ENCODE measurements around the gene METRN.

DNA sequence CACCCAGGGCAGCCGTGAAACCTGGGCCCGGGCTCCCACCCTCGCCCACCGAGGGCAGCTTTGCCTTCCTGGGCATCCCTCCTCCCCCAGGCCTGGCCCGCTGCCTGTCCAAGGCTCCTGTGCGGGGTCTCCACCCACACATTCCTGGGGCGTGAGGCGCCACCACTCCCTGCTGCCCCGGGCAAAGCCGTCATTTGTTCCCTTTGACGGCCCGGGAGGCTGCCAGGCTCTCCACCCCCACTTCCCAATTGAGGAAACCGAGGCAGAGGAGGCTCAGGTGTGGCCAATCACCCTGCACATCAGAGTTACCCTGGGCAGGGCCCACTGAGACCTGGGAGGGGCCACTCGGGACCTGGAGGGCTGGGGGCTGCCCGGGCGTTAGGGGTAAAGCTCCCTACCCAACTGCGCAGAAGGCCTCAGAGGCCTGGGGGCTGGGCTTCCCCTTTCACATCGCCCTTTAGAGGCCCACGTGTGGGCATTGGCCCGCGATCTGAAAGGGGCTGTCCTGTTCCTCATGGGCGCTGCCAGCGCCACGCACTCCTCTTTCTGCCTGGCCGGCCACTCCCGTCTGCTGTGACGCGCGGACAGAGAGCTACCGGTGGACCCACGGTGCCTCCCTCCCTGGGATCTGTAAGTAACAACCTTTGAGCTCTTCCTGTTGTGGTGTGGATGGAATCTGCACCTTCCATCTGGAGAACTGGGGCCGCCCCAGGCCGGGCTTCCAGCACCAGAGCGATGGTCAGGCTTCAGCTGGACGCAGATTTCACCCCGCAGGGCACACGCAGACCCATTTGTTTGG, 45.8 kb downstream of the METRN start, which contains the start of gene MSLN:
- TF ChIP-seq, protein P1, sequence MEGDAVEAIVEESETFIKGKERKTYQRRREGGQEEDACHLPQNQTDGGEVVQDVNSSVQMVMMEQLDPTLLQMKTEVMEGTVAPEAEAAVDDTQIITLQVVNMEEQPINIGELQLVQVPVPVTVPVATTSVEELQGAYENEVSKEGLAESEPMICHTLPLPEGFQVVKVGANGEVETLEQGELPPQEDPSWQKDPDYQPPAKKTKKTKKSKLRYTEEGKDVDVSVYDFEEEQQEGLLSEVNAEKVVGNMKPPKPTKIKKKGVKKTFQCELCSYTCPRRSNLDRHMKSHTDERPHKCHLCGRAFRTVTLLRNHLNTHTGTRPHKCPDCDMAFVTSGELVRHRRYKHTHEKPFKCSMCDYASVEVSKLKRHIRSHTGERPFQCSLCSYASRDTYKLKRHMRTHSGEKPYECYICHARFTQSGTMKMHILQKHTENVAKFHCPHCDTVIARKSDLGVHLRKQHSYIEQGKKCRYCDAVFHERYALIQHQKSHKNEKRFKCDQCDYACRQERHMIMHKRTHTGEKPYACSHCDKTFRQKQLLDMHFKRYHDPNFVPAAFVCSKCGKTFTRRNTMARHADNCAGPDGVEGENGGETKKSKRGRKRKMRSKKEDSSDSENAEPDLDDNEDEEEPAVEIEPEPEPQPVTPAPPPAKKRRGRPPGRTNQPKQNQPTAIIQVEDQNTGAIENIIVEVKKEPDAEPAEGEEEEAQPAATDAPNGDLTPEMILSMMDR (IDR thresholded peaks at IDR 0.05) = no peak
- no peak for TF ChIP-seq ZFX (IDR thresholded peaks at IDR 0.05; ENCODE audit: borderline replicate concordance)

Measured in 22Rv1 (cell line).